HG03280 (cell line): ENCODE measurements around the gene MYO15B.
"Not testable (repeated sequence)": the region's sequence is repeated elsewhere in the genome, so short reads cannot be mapped to it uniquely, and the experiment has no call there.

Experiments
- ATAC-seq: cut with Tn5 transposase; IDR thresholded peaks from one replicate; pipeline ENCODE4 v1.9.1; 2021; ENCODE audit warnings: mild to moderate bottlenecking, moderate library complexity; ENCODE audit not compliant: unreplicated experiment

MYO15B gene

DNA sequence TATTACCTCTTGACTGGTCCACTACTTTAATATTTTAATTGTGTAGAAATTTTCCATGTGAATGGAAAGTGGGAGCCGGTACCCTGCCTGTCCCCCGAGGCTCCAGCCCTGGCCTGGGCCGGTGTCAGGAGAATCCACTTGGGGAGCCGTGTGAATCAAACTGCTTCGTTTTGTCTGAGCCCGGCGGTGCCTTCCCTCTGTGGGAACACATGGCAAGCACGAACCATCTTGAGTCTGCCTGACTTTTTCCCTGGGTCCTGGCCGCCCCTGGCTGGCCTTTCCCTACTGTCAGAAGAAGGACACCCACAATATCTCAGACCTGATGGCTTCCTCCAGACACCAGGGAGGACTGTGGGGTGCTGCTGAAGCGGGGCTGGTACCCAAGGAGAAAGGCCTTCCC is 12.4 kb upstream of the MYO15B start:
- no peak for ATAC-seq

DNA sequence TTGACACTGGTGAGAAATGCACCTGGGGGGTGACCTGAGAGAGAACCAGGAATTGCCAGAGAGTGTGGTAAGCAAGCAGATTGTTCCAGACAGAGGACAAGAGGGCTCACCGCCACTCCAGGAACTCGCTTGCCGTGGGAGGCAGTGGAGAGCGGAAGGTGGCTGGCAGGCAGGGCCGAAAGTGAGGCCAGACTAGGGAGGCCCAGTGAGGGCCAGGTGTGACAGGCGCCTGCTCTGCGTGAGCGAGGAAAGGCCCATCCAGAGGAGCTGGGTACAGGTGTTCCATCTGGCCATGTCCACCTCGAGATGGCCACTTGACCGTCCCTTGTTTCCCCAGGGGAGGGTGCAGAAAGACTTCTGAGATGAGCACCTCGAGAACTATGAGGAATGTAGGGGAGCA is 11.9 kb upstream of the MYO15B start:
- no peak for ATAC-seq

DNA sequence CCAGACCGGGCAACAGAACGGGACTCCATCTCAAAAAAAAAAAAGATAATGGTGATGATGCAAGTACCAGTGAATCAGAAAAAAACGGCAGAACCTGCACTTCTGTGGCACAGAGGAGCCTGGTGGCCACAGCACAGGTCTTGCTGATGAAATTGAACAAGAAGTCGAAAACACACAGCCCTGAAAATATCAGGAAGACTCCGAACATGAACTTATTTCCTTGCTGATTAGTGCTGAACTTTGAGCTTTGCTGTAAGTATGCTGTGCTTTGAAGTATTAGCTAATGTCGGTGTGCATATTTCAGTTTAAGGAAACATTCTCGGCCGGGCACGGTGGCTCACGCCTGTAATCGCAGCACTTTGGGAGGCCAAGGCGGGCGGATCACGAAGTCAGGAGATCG is 10.9 kb upstream of the MYO15B start:
- no peak for ATAC-seq

DNA sequence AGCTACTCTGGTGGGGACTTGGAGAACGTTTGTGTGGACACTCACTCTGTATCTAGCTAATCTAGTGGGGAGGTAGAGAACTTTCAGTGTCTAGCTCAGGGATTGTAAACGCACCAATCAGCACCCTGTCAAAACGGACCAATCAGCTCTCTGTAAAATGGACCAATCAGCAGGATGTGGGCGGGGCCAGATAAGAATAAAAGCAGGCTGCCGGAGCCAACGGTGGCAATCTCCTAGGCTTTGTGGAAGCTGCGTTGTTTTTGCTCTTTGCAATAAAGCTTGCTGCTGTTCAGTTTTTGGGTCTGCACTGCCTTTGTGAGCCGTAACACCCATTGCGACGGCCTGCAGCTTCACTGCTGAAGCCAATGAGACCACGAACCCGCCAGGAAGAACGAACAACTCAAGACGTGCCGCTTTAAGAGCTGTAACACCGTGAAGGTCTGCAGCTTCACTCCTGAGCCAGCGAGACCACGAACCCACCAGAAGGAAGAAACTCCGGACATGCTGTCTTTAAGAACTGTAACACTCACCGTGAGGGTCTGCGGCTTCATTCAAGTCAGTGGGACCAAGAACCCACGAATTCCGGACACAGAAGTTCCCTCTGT is 6.4 kb upstream of the MYO15B start:
- ATAC-seq, result not testable (repeated sequence)

DNA sequence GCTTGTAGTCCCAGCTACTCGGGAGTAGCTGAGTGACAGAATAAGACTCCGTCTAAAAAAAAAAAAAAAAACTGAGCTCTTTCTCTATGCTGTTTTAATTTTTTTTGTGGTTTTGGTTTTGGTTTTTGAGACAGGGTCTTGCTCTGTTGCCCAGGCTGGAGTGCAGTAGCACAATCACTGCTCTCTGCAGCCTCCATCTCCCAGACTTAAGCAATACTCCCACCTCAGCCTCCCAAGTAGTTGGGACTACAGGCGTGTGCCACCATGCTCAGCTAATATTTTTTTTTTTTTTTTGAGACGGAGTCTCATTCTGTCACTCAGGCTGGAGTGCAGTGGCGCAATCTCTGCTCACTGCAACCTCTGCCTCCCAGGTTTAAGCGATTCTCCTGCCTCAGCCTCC is 4.4 kb upstream of the MYO15B start:
- not testable (repeated sequence) for ATAC-seq

DNA sequence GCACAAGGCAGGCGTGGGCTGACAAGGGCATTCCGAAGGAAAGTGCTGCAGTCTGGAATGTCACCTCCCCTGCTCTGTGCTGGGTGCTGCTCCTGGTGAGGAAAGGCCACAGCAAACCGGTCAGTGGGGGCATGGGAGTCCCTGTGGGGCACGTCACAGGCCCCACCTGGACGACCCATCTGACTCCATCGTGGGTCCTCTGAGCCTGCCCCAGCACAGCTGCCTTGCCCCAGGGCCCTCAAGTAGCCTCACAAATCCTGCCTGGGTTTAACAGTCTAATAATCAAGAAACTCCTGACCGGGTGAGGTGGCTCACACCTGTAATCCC is 2.8 kb upstream of the MYO15B start:
- no peak for ATAC-seq

DNA sequence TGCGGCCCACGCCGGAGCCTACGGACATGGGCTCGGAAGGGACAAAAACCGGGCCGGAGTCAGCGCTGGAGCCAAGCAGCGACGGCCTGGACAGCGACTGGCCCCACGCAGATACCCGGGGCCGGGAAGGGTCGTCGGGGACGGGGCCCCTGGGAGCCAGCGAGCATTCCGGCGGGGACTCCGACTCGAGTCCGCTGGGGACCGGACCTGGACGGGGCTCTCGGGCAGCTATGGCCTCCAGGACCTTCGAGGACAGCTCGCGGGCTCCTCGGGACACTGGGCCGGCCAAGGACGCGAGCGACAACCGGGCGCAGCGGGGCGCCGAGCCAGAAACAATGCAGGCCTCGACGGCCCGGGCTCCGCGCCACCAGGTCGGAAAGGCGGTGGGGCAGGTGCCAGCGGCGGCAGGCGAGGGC is 1.0 kb downstream of the MYO15B start:
- ATAC-seq, result no peak

DNA sequence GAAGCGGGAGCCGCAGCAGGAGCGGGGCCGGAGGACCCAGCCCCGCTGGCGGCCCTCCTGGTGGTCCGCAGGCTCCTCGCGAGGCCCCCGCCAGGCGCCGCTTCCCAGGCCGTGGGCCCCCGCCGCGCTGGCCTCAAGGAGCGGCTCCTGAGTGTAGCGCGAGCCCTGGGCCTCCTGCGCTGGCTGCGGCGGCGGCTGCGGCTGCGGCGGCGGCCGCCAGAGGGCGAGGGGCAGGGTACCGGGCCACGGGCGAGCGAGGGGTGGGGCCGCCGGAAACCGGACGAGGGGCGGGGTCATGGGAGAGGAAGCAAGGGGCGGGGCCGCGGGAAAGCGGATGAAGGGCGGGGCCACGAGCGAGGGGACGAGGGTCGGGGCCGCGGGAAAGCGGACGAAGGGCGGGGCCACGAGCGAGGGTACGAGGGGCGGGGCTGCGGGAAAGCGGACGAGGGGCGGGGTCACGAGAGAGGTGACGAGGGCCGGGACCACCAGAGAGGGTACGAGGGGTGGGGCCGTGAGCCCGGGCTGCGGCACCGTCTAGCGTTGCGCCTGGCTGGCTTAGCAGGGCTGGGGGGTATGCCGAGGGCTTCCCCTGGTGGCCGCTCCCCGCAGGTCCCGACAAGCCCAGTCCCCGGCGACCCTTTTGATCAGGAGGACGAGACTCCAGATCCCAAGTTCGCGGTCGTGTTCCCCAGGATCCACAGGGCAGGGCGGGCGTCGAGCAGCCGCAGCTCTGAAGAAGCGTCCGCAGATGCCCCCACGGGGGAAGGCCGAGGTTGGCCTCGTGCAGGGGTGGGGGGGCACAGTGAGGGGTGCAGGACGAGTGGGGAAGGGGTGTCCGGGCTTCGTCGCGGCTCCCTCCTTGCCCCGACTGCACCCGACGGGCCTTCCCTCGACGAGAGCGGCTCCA is 1.7 kb downstream of the MYO15B start:
- peak; percentile 73 for ATAC-seq

DNA sequence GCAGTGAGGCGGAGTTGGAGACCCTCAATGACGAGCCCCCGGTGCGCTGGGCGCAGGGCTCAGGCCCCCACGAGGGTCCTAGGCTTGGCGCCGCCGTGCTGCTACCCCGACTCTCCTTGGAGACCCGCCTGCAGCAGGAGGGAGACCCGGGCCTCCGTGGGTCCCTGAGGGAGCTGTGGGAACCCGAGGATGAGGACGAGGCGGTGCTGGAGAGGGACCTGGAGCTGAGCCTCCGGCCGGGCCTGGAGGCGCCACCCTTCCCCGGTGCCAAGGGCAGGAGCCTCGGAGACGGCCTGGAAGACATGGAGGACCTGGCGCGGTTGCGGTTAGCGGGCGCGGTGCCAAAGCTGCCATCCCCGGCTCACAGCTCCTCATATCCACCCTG is 2.3 kb downstream of the MYO15B start:
- no peak for ATAC-seq

DNA sequence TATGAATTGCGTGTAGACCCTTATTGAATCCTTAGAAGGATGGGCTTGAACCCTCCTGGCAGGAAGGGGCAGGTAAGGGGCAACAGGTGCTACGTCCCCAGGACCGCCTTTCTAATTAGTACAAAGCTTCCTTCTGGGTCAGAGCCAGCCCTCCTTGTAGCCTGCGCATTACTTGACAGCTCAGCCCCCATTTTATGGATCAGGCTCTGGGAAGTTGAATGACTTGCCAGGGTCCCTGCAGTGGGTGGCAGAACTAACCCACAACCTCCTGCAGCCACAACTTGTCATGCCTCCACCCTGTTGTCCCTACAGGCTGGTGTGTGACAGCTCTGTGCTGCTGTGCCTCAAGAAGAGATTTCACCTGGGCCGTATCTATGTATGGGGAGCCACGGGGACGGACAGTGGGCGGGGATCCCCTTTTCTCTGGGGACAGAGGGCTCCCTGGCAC is 2.7 kb downstream of the MYO15B start:
- no peak for ATAC-seq

DNA sequence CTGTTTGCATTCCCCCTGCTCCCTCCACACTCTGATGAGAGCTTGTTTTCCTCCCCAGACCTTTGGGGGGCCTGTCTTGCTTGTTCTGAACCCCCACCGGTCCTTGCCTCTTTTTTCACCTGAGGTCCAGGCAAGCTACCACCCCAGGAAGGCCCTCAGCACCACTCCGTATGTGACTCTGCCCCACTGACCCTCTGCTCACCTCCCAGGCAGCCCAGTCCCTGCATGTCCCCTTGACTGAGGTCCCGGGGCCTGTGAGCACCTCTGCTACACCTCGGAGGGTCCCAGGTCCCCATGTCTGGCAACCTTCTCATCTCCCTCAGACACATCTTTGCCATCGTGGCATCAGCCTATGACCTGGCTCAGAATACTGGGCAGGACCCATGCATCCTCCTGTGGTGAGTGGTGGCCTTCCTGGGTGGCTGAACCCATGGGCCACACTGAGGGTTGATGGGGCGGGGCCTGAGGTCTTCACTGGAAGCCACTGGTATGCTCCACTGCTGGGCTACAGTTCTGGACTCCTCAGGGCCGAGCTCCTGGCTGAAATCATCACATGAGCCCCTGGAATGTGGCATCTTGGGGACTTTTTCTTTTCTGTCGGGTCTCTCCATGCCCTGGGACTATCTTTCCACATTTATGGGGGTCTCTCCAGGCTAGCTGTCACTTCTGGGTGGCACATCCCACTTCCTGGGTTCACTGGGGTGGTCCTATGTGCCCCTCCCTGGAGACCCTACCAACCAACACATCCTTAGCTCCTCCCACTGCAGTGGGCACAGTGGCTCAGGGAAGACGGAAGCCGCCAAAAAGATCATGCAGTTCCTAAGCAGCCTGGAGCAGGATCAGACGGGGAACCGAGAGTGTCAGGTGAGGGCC is 3.5 kb downstream of the MYO15B start:
- no peak for ATAC-seq

DNA sequence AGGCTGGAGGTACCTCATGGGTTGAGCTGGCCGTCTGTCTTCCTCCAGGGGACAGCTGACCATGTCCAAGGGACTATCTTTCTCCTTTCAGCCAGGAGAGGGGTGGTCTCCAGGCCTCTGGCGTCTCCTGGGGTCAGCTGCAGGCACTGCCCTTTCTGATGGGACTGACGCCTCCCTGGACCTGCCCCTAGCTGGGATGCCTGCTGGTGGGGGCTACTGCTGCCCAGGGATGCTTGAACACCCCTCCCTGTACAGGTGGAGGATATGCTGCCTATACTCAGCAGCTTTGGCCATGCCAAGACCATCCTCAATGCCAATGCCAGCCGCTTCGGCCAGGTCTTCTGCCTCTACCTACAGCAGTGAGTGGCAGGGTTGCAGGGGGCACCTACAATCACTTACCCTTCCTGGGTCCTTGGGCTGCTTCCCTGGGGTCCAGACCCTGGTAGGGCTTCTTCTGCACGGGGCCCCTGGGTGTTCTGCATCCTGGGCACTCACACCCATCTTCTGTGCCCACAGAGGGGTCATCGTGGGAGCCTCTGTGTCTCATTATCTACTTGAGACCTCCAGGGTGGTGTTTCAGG is 4.2 kb downstream of the MYO15B start:
- no peak for ATAC-seq

DNA sequence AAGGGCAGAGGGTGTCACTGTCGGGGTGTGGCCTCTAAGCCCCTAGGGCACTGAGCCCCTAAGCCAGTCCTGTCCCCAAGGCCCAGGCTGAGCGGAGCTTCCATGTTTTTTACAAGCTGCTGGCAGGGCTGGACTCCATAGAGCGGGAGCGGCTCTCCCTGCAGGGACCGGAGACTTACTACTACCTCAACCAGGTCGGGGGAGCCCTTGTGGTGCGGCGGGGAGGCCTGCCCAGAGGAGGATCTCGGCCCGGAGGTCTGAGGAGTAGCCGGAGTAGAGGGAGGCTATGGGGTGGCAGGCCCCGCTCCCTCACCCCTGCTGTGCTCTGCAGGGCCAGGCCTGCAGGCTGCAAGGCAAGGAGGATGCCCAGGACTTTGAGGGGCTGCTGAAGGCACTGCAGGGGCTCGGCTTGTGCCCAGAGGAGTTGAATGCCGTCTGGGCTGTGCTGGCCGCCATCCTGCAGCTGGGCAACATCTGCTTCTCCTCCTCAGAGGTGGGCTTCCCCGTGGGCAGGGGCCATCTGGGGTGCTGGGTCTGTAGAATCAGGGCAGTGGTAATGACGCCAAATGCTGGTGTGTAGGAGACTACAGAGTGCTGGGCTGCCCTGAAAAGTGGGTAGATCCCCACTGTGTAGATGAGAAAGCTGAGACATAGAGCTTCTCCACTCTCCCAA is 4.9 kb downstream of the MYO15B start:
- ATAC-seq, result no peak

DNA sequence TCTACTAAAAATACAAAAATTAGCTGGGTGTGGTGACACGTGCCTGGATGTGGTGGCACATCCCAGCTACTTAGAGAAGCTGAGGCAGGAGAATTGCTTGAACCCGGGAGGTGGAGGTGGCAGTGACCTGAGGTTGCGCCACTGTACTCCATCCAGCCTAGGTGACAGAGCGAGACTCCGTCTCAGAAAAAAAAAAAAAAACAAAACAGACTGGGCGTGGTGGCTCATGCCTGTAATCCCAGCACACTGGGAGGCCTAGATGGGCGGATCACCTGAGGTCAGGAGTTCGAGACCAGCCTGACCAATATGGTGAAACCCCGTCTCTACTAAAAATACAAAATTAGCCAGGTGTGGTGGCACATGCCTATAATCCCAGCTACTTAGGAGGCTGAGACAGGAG is 5.8 kb downstream of the MYO15B start:
- ATAC-seq, result not testable (repeated sequence)

DNA sequence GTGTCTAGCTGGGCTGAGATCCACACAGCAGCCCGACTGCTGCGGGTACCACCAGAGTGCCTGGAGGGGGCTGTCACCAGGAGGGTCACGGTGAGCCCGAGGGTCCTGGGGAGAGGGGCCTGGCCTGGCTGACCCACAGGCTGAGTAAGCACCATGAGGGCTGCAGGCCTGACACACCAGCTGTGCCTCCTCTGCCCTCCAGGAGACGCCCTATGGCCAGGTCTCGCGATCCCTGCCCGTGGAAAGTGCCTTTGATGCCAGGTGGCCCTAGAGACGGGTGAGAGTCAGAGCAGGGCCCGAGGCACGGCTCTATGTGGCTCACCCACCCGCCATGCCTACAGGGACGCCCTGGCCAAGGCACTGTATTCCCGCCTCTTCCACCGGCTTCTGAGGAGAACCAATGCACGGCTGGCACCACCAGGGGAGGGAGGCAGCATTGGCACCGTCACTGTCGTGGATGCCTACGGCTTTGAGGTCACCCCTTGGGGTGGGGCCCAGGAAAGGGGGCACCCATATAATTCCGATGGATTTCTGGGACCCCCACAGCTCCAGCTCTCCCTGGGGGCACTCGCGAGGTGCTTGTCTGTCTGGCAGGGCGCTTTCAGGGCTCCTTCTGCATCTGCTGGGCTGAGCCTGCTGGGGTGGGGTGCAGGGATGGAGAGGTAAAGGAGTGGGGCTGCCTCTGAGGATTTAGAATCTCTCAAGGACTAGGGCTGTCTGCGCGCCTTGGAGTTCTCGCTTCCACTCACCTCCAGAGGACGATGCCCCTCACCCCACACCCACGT is 7.1 kb downstream of the MYO15B start:
- no peak for ATAC-seq

DNA sequence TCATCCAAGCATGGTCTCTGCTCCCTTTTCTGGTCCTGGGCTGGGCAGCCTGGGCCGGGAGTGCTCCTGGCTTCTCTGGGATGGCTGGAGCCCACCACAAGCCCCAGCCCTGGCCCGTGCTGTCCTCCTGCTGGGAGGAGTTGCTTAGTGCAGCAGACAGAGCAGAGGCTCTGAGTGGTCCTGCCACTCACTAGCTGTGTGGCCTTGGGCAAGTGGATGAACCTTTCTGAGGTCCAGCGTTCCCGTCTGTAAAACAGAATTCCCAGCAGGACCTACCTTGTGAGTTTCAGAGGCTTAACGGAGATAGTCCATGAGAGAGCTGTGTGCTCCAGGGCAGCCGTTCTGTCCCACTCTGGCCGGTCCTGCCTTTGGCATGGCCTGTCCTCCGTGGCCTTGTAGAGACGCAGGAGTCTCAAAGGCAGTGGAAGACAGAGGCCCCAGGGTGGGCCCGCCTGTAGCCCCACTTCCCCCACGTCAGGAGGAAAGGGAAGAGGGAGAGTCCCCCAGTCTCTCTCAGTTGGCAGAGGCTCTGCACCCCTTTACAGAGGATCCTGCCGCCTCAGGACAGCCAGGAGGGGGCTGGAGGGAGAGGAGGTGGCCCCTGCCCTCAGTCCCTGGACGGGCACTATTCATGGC is 7.8 kb downstream of the MYO15B start:
- ATAC-seq, result no peak

DNA sequence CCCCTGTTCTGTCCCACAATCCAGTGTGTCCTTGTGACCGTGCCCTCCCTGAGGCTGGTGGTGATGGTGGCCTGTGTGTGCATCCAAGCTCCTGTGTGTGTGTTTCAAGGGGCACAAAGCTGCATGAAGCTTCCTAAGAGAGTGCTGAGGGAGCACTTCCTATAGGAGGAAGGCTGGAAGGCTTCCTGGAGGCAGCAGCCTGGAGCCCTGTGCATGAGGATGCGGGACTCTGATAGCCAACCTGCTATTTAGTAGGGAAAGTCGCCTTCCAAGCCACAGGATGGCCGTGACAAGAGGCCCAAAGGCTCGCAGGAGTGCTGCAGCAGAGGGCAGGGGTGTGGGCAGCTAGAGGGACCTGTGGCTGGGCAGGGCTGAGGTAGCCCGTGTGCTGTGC is 8.3 kb downstream of the MYO15B start:
- ATAC-seq, result no peak

DNA sequence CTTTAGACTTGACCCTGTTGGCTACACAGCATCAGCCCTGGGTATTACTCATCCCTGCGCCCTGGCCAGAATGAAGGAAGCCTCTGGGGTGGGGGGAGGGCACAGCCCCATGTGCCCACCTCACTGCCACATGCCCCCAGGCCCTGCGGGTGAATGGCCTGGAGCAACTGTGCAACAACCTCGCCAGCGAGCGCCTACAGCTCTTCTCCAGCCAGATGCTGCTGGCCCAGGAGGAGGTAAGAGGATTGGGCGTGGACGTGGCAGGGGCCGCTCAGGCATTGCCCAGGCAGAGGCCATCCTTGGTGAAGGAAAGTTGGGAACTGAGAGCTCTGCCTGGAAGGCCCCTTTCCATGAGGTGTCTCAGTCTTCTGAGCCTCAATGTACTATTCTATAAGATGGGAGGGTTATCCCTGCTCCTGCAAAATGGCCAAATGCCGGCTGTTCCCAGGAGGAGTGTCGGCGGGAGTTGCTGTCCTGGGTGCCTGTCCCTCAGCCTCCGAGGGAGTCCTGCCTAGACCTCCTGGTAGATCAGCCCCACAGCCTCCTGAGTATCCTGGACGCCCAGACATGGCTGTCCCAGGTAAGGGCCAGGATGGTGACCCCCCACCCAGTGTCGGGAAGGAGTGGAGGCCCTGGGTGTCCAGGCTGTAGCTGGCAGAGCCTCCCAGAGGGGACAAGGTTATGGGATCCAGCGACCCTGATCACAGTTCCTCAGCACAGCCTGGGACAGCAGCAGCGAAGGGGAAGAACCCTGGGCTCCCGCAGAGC is 8.9 kb downstream of the MYO15B start:
- ATAC-seq, result no peak
